Hepatic stellate cell (primary cell): Measurements from ENCODE around the gene C1QTNF5.

ENCODE experiments used
- DNase-seq: peaks from one replicate; pipeline ENCODE4 v3.0.0; 2011; ENCODE audit warnings: low spot score

The C1QTNF5 gene

DNA sequence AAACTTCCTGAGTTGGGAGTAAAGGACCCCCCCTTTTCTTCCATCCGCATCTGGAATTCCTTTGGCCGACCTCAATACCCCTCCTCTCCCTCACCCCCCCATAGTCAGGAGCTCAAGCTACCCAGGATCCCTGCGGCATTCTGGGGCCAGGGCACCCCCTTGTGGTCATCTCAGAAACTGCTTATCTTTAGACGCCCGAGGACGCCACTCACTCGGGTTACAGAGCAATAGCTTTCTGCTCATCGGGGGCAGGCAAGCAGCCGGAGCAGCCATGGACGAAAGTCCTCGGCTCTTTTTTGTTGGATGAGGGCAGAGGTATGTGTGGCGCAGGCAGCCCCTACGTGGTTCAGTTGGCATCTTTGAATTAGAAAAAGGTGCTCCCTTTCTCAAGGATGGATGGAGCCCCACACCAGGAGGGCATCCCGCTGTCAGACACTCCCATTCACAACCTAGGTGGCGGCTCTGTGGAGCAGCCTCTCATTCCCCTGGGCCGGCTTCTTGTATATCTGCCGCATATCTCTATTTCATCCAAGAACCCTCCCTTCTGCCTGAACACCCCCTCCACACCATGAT is 2.3 kb downstream of the C1QTNF5 start:
- DNase-seq, result peak; percentile 93

DNA sequence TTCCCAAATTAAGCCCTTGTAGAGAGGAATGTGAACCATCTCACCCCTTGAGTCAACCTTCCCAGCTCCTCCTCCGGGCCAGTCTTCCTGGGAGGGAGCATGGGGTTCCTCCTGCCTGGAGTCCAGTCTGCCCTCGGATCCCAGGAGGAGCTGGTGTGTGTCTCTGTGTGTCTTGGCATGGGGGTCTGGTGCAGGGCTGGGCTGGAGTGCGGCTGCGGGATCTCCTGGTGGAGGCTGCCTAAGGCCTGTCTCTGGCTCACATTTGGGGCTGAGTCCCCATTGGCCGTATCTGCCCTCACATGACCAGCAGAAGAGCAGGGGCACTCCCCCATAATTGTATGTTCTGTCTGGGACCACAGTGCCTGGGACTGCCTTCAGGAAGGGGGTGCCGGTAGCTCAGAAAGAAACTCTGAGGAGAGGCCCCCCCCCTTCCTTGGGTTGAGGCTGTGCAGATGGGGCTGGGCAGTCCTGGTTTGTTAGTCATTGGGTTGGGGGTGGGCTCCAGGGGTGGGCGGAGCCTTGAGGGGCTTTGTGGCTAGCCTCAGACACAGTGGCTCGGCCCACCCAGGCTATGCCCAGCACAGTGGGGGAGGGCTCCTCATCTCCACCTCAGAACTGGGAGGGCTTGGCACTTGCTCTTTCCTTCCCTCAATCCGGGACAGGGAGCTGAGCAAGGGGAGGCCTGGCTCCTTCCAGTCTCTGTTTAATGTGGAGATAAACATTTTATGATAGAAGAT is 2.9 kb downstream of the C1QTNF5 start:
- DNase-seq, result peak; percentile 90

DNA sequence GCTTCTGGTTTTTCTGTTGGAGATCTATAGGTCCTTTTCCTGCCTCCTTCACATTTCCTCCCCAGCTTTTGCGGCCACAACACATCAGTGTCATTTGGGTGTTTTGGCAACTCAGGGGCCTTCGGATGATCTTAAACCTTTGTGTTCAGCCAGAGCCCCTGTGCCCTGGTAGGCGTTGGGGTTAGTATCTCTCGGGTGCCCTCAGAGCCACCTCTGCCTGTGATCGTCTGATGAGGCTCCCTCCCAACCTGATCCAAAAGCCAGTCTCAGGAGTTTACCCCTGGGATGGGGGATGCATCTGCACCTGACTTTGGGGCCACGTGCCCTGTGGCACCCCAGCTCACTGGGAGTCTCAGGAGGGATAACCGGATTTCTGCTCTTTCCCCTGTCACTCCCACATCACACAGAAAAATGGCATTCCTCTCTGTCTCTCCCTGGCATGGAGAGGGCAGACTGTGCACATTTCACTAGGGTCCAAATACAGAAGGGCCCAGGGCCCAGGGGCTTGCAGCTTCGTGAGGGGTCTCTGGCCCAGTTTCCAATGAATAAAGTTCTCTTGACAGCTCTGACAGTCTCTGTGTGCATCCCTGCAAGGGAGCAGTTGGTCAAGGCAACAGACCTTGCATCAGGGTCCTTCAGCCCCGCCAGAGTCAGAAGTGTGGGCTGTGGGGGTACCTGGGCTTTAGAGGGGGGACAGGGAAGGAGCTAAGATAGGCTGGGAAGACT is 3.8 kb downstream of the C1QTNF5 start:
- DNase-seq, result no peak

- no peak for DNase-seq
Observed at GRCh38 chr11:119335655-119336543, 4.8 kb downstream of the C1QTNF5 start.

- no peak for DNase-seq
Observed at GRCh38 chr11:119335091-119335654, 5.5 kb downstream of the C1QTNF5 start.

DNA sequence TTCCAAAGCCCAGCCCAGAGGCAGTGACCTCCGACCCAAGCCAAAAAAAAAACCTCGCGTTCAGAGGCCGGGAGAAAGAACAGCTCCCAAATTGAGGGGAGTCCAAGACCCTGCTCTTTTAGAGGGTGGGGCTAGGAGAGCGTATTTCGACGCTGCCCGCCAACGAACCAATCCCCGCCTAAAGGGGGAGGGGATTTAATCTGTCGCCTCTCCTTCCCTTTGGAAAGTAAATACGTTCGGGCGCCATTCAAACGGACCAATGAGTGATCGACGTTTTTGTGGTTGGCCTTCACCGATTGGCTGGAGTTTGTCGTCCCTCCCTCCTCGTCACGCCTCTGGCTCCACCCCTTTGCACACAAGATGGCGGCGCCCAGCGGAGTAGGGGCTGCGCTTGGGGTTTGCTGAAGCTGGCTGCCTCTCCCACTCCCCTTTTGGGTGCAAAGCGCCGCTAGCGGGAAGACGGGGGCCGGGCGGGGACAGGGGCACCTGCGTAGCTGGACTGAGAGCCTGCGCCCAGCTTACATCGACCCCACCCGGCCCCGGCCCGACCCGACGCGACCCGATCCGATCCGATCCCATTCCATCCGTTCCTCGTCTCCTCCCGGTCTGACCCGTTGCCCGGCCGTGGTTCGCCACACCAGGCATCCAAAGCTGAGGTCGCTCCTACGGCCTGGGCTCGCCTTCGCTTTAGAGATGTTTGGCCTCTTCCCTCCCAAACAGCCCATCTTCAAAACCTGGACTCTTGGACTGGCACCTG is 6.3 kb downstream of the C1QTNF5 start, which contains the start of gene RNF26:
Gene RNF26 (plus strand): TSS at position 354 of the 757 bp plus-strand sequence. CDS start 596 bp downstream, outside the sequence.
- peak; percentile 100 for DNase-seq

DNA sequence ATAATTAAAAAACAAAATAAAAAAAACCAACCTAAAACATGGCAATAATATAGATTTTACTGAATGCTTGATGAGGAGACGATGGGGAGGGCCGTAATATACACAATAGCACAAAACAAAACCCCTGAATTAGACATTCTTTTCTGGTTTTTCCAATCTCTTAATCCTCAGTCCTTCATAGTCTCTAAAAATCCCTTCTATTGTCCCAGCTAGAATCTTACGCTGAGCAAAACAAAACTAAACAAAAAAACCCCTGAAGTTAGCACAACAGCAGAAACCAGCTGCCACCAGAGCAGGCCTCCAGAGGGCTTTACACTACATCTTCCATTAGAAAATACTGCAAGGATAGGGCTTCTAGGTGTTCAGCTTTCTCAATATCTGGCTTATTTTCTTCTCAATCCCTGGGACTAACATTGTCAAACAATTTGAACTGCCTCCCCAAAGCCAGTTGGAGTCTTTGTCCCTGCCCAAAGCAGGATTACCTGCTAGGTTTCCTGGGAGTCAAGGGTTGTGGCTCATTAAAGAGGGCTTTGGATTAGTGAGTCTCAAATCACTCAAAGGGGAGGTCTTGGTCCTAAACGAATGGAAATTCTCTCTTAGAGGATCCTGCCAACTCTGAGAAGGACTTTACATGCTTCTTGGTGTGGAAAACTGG is 8.4 kb downstream of the C1QTNF5 start:
- DNase-seq, result no peak

DNA sequence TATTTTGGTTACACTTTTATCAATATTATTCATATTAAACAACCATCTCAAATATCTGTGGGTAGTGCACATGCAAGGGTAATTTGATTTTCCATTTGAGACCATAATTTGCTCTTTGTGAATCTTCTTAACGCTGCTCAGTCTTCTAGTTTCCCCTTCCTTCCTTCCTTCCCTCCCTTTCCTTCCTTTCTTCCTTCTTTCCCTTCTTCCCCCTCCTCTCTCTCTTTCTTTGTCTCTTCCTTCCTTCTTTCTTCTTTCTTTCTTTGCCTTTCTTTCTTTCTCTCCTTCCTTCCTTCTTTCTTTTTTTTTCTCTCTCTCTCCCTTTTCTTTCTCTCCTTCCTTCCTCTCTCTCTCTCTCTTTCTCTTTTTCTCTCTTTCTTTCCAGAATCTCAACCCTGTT is 10.4 kb downstream of the C1QTNF5 start:
- DNase-seq, result no peak

DNA sequence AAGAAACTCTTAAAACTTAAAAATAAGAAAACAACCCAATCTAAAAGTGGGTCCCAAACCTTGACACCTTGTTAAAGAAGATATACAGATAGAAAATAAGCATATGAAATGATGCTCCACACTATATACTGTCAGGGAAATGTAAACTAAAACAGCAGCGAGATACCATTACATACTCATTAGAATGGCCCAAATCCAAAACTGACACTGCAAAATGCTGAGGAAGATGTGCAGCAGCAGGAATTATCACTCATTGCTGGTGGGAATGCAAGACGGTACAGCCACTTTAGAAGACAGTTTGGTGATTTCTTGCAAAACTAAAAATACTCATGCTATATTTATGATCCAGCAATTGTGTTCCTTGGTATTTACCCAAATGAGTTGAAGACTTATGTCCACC is 11.4 kb downstream of the C1QTNF5 start:
- no peak for DNase-seq

DNA sequence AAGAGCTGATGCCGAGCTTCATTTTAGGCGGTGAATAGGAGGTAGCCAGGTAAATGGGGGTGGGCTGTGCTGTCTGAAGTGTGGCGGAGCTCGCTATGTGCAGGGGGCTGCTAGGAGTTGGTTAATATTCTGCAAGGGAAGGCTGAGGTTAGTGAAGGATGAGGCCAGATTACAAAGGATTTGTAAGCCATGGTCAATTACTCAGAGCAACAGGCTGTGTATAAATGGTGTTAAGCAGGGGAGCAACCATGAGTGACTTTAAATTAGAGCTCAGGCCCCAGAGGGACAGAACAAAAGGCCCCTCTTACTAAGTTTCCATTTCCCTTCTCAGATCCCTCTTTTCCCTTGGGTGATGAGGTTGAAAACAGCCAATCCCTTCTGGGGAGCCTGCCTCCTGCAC is 16.5 kb downstream of the C1QTNF5 start:
- no peak for DNase-seq

DNA sequence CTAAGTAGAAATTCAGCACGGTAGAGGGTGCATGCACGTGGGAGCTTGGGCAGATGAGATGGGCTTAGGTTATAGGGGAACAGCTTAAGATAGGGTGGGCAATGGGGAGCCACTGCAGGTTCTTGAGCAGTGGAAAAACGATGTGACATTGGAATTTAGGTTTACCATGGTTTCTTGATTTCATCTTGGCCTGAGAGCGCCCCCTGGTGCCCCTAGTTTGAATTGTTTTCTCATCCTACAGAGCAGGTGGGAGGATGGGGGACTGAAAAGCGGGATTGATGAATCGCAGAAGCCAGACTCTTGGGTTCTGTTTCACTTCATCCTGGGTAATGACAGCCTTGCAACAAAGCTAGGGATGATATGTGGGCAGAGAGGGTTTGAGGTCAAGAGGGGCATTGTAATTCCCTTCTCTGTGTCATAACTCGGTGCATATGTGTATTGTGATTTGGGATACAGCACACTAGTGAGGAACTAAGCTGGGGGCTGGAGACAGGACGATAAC is 17.1 kb downstream of the C1QTNF5 start:
- peak; percentile 79 for DNase-seq

DNA sequence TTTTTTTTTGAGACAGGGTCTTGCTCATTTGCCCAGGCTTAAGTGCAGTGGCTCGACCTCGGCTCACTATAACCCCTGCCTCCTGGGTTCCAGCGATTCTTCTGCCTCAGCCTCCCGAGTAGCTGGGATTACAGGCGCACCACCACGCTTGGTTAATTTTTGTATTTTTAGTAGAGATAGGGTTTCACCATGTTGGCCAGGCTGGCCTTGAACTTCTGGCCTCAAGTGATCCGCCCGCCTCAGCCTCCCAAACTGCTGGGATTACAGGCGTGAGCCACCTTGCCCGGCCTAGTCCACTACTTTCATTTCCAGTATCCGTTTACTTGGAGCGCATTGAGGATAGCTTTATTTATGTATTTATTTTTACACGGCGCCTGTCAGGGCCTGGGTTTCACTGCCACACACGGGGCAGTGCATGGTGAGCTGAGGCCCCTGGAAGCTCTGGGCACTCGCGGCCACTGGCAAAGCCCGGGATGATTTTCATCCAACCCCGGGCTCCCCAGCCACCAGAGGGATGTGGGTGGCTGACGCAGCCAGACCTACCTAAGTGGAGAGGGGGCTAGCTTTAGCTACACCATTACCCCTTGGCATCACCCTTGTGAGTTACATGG is 17.7 kb downstream of the C1QTNF5 start:
- DNase-seq, result no peak

DNA sequence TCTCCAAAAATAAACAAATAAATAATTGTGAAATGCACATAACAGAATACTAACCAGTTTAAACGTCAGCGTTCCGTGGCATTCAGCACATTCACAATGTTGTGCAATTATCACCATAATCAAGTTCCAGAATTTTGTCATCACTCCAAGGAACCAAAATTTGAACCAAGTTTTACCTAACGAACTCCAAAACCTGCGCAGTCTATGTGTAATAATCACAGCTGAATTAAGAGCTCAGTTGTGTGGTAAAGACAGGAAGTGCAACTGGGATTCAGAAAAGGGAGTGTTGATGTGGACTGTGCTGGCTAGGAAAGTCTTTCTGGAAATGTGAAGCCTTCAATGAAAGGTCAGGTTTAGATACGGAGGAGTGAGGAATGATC is 18.3 kb downstream of the C1QTNF5 start:
- DNase-seq, result peak; percentile 53

DNA sequence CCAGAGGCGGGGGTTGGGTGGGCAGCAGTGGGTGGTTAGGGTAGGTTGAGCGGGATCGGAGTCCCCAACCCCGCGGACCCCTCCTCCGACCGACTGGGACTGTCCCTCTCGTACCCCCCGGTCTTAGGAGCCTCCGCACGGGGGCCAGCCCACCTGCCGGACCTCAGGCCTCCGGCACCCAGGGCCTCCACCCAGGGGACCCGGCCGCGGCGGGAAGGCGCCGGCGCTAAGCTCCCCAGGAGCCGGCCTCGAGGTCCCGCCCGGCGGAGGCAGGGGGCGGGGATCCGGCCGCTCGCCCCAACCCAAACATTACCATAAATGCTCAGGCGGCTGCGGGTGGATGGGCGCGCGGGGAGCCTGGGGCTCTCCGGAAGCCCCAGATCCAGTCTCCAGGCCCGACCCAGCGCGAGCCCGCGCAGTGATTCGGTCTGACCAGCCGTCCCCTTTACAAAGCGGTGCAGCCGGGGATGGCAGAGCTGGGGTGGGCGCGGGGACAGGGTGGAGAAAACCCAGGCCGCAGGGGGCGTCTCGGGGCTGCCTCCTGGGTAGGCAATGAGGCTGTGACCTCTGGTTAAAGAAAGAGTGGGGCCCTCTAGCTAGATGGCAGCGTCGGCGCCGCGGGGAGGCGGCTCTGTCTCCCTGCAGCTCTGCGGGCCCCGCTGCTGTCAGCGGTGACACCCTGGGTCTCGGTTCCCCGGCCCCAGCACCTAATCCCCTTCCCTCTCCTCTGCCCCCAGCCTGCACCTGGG is 19.7 kb downstream of the C1QTNF5 start:
- peak; percentile 70 for DNase-seq

- DNase-seq, result peak; percentile 60
Observed at GRCh38 chr11:119320240-119320775, 20.4 kb downstream of the C1QTNF5 start.

- DNase-seq, result no peak
Observed at GRCh38 chr11:119319700-119320239, 20.9 kb downstream of the C1QTNF5 start.

DNA sequence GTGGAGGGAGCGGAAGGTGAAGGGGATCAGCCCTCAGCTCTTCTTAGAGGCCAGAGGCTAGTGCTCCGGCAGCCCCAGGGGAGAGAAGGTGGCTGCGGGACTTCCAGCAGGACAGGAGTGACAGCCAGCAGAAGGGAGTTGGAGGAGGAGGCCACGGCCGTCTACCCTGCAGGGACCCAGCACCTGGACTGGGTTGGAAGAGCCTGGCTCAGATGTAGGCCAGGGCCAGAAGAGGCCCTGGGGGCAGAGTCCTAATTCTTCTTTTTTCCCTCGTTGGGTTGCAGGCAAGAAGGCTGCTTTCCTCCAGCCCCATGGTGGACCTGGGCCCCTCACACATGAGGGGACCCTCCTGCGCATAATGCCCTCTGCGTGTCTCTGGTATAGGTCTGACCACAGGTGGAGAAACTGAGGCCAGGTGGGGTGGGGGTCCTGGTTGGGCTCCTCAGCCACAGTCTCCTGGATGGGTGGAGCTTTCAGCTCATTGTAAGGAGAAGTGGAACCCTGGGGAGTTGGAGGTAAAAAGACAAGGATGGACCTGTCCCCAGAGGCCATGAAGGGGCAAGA is 21.5 kb downstream of the C1QTNF5 start:
- DNase-seq, result no peak
